HEK293 (cell line): ENCODE data around the gene ALOXE3.

Source experiments
- CTCF ChIA-PET: fragments of 350-600 bp; formaldehyde crosslinking; extraction: SDS; loops from one replicate; lab custom pipeline; 2021; ENCODE audit warnings: antibody characterized with exemption; lab: Yijun Ruan, JAX
- POLR2A ChIA-PET: fragments of 300-600 bp; formaldehyde crosslinking; extraction: SDS; loops from one replicate; lab custom pipeline; 2020; ENCODE audit warnings: antibody characterized with exemption, inconsistent platforms; lab: Yijun Ruan, JAX
- H3K27ac ChIP-seq: fragments of 200-500 bp; sonication (Bioruptor generic); 2 replicates; pipeline ENCODE4 v1.5.1; 2014; ENCODE audit warnings: low read depth, low read length, control low read depth, inconsistent platforms; ENCODE audit errors: extremely low read depth
- H3K36me3 ChIP-seq, 2 experiments: fragments of 200-500 bp in 1 of 2; sonication (Bioruptor generic) in 1 of 2; 1 replicate in 1 of 2; 2 replicates in 1 of 2; pipeline ENCODE4 v1.5.1; 2014 to 2017; ENCODE audit warnings: inconsistent platforms in 2 of 2, low read length in 2 of 2; ENCODE audit not compliant: control insufficient read depth in 2 of 2, insufficient read depth in 1 of 2
- H3K4me1 ChIP-seq: fragments of 200-500 bp; sonication (Bioruptor generic); 2 replicates; pipeline ENCODE4 v1.5.1; 2014; ENCODE audit warnings: mild to moderate bottlenecking, low read length, inconsistent platforms; ENCODE audit not compliant: control insufficient read depth, insufficient read depth
- H3K4me3 ChIP-seq: 2 replicates; pipeline ENCODE4 v1.5.1; 2011; ENCODE audit warnings: low read depth, mild to moderate bottlenecking, control low read depth, low read length, moderate library complexity
- H3K9me3 ChIP-seq: fragments of 200-500 bp; sonication (Bioruptor generic); 2 replicates; pipeline ENCODE4 v1.5.1; 2014; ENCODE audit warnings: low read depth, low read length, inconsistent platforms; ENCODE audit not compliant: control insufficient read depth, insufficient read depth
- FEZF1 ChIP-seq: fragments of 450-650 bp; formaldehyde crosslinking; IDR thresholded peaks from 2 replicates; pipeline ENCODE4 v1.5.1; 2016; ENCODE audit warnings: missing biosample characterization, missing genetic modification characterization
- HOXA7 ChIP-seq: sonication (generic); formaldehyde crosslinking; IDR thresholded peaks from 2 replicates; pipeline ENCODE4 v1.8.1; 2022; ENCODE audit warnings: missing genetic modification reagents, borderline replicate concordance
- INSM2 ChIP-seq: fragments of 450-650 bp; formaldehyde crosslinking; IDR thresholded peaks from 2 replicates; pipeline ENCODE4 v1.5.1; 2016; ENCODE audit warnings: missing biosample characterization, missing genetic modification characterization
- PRDM10 ChIP-seq: fragments of 450-650 bp; formaldehyde crosslinking; IDR thresholded peaks from 2 replicates; pipeline ENCODE4 v1.5.1; 2016; ENCODE audit warnings: missing biosample characterization, missing genetic modification characterization
- PRDM2 ChIP-seq: fragments of 450-650 bp; formaldehyde crosslinking; IDR thresholded peaks from 2 replicates; pipeline ENCODE4 v1.5.1; 2016; ENCODE audit warnings: missing biosample characterization, missing genetic modification characterization, borderline replicate concordance
- ZBTB7A ChIP-seq: fragments of 450-650 bp; formaldehyde crosslinking; IDR thresholded peaks from 2 replicates; pipeline ENCODE4 v1.5.1; 2016; ENCODE audit warnings: low read depth, missing biosample characterization, missing genetic modification characterization
- ZFP69B ChIP-seq: fragments of 450-650 bp; formaldehyde crosslinking; IDR thresholded peaks from 2 replicates; pipeline ENCODE4 v1.5.1; 2016; ENCODE audit warnings: missing biosample characterization, missing genetic modification characterization
- ZNF280C ChIP-seq: fragments of 450-650 bp; formaldehyde crosslinking; IDR thresholded peaks from 2 replicates; pipeline ENCODE4 v1.5.1; 2016; ENCODE audit warnings: missing biosample characterization, missing genetic modification characterization
- ZNF362 ChIP-seq: fragments of 450-650 bp; formaldehyde crosslinking; IDR thresholded peaks from 2 replicates; pipeline ENCODE4 v1.5.1; 2016; ENCODE audit warnings: missing biosample characterization, missing genetic modification characterization
- ZNF394 ChIP-seq: fragments of 450-650 bp; formaldehyde crosslinking; IDR thresholded peaks from 2 replicates; pipeline ENCODE4 v1.5.1; 2016; ENCODE audit warnings: missing biosample characterization, missing genetic modification characterization, mild to moderate bottlenecking, moderate library complexity, borderline replicate concordance
- ZNF501 ChIP-seq: fragments of 450-650 bp; formaldehyde crosslinking; IDR thresholded peaks from 2 replicates; pipeline ENCODE4 v1.5.1; 2016; ENCODE audit warnings: missing biosample characterization, missing genetic modification characterization
- ZNF571 ChIP-seq: fragments of 450-650 bp; formaldehyde crosslinking; IDR thresholded peaks from 2 replicates; pipeline ENCODE4 v1.5.0; 2017; ENCODE audit warnings: missing biosample characterization, missing genetic modification characterization
- ZNF624 ChIP-seq: fragments of 450-650 bp; formaldehyde crosslinking; IDR thresholded peaks from 2 replicates; pipeline ENCODE4 v1.5.1; 2017; ENCODE audit warnings: missing biosample characterization, missing genetic modification characterization
- ZNF654 ChIP-seq: fragments of 450-650 bp; formaldehyde crosslinking; IDR thresholded peaks from 2 replicates; pipeline ENCODE4 v1.5.1; 2016; ENCODE audit warnings: low read depth, missing biosample characterization, missing genetic modification characterization
- ZNF660 ChIP-seq: fragments of 450-650 bp; IDR thresholded peaks from 2 replicates; pipeline ENCODE4 v1.5.1; 2018; ENCODE audit warnings: missing biosample characterization, mild to moderate bottlenecking, missing genetic modification characterization

ALOXE3 gene

GRCh38 chr17:8057691-8058114 is 60.6 kb downstream of the ALOXE3 start (continued):
- no peak for TF ChIP-seq ZNF362 (tag by site-specific recombination)
- TF ChIP-seq ZNF654 (tag by site-specific recombination), result peak; percentile 98
- 0 out of 2 replicates have a peak, but pooled peaks have one; percentile 33 for TF ChIP-seq ZFP69B
- TF ChIP-seq PRDM10, result 0 out of 2 replicates have a peak, but pooled peaks have one; percentile 11

GRCh38 chr17:8056976-8057625 is 61.2 kb downstream of the ALOXE3 start:
- CTCF ChIA-PET, result interaction anchor here (0.6 to 7.9 kb wide), 71 partner anchors 8 to 1205 kb away, joined by 3 to 214 read pairs (median 5); partner anchors contain the start of genes ALOXE3, CNTROB, CYB5D1 and GUCY2D
- Histone ChIP-seq H3K36me3 (no peaks in the 10 kb centered on the region), H3K27ac (no peak overlapping the region), H3K9me3 (no peaks in the 10 kb centered on the region)
- POLR2A ChIA-PET, result interaction anchor here (1.2 to 1.5 kb wide), 3 partner anchors 67 to 188 kb away, joined by 3 to 4 read pairs (median 4); no protein-coding TSS in a partner anchor
- no peak for TF ChIP-seq ZNF624 (tag by site-specific recombination)
- TF ChIP-seq ZNF394 (tag by site-specific recombination), result no peak
- no peak for TF ChIP-seq INSM2 (tag by site-specific recombination)
- TF ChIP-seq, all 188 proteins: peak for 0
- Histone ChIP-seq H3K4me3 (no peak overlapping the region), H3K4me1 (0 out of 2 replicates have a peak, but pooled peaks cover 2% of the 10 kb centered on the region)

GRCh38 chr17:8056232-8056975 is 61.9 kb downstream of the ALOXE3 start:
- H3K4me3 ChIP-seq, result no peak overlapping the region
- no peak overlapping the region for H3K27ac ChIP-seq
- H3K36me3 ChIP-seq, result no peaks in the 10 kb centered on the region
- H3K4me1 ChIP-seq, result no peaks in the 10 kb centered on the region
- ChIA-PET POLR2A (interaction anchor here (0.5 to 1.4 kb wide), 4 partner anchors 23 to 212 kb away, joined by 3 to 4 read pairs (median 4); no protein-coding TSS in a partner anchor), CTCF (interaction anchor here (0.6 to 7.9 kb wide), 41 partner anchors 10 to 1913 kb away, joined by 3 to 214 read pairs (median 8); partner anchors contain the start of genes ALOXE3 and RNF227)
- H3K9me3 ChIP-seq, result no peaks in the 10 kb centered on the region
- TF ChIP-seq HOXA7 (CRISPR knock-in tag) (no peak), ZNF571 (tag by site-specific recombination) (no peak), FEZF1 (tag by site-specific recombination) (no peak), ZNF501 (tag by site-specific recombination) (no peak), PRDM2 (tag by site-specific recombination) (no peak), ZNF280C (tag by site-specific recombination) (no peak), ZBTB7A (tag by site-specific recombination) (no peak), ZNF660 (no peak)
